ENCODE results near the gene SETD1B.
"Not testable (repeated sequence)": the region's sequence is repeated elsewhere in the genome, so short reads cannot be mapped to it uniquely, and the experiment has no call there.

SETD1B gene

DNA sequence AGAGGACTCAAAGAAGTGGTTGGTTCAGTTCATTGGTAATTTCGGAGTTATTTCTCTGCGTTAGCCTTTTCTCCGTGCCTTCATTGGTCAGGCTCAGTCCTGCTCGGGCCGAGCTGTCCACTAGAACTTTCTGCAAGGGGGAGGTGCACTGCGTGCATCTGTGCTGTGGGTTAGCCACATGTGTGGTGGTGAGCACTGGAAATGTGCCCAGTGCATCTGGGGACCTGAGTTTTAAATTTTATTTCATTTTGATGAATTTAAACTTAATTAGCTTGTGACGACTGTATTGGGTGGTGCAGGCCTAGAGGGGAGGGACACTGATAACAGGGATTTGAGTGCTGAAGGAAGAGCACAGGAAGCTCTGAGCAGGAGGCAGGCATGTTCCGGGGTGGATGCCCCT, 24.5 kb downstream of the SETD1B start:
- DNase-seq: no peak

GRCh38 chr12:121828826-121829225, 25.0 kb downstream of the SETD1B start:
- no peak for DNase-seq

DNA sequence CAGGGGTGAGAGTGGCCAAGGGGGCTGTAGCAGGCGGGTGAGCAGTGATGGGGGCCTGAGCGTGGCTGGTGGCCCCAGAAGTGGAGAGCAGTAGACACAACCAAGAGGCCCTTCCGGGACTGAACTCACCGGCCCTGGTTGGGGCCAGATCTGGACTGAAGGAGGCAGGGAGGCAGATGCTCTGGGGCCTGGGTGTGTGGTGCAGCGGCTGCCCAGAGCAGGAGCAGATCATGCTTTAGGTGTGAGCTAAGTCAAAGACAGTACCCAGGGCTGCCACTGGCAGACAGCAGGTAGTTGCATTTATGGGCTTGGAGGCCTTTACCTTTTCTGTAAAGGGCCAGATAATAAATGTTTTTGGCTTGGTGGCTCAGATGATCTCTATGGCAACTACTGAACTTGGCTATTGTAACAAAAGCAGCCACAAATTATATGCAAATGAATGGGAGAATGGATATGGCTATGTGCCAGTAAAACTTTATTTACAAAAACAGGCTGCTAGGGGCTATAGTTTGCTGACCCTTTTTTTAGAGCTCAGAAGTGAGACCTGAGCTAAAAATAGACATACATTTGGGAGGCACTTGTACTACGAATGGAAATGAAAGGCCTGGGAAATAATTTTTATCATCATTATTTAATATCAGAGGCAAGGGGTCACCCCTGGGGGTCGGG, 25.6 kb downstream of the SETD1B start:
- no peak for DNase-seq

GRCh38 chr12:121830134-121830533, 26.3 kb downstream of the SETD1B start:
- no peak for DNase-seq

DNA sequence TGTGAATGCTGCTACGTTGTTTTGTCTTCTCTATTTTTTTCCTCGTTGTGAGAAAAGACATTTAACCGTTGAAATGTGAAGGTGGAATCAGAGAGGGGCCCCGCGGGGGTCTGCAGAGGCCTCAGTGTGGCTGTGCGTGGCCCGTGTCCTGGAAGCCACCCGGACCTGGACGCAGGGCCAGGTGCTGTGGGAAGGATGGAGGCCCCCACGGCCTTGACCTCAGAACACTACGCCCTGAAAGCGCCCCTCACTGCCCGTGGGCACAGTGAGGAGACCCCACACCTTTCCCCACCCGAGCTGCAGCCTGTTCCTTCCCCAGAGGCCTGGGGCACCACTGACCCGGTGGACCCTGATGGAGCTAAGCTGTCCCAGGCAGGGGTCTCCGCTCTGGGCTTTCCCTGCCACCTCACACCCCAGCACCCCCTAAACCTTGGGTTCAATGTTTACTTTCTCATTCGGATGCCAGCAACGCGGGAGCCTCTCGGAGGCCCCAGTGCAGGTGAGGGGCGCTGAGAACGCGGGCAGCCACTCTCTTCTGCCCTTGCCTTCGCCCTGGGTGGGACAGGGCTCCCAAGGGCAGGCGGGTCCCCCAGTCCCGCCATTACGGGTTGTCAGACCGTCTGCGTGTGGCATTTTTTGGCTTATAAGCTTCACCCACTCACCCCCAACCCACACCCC, 26.9 kb downstream of the SETD1B start:
- DNase-seq: no peak

DNA sequence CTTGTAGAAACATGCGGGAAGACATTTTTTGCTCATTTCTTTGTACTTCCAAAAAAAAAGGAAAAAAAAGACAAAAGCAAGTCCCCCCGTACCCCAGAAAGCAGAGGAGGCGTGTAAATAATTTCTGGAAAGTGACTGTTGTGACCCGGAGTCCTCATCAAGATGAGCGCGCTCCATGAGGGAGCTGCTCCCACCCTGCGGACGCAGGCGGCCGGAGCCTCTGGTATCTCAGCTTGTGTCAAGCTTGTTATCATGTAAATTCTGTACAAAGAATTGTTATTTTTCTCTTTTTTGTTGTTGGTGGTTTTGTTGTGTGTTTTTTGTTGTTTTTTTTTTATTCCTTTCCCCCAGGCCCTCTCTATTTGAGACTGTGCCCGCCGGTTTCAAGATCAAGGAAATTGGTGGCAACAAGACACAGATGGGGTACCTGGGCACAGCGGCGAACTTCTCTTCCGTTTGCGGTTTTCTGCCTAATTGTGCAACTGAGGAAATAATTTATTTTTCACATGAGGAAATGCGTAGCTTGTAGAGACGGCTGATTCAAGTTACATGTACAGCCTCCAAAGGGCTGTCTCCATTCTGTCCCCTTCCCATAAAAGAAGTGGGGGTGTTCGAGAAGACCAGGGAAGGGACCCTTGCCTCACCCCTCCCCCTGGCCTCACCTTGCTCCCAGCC, 27.9 kb downstream of the SETD1B start:
- DNase-seq: no peak

- DNase-seq: no peak
Measured at GRCh38 chr12:121837680-121838079, 33.9 kb downstream of the SETD1B start.

GRCh38 chr12:121838126-121838525, 34.3 kb downstream of the SETD1B start:
- no peak for DNase-seq

GRCh38 chr12:121839106-121839992, 35.5 kb downstream of the SETD1B start:
- DNase-seq: peak; percentile 91

DNA sequence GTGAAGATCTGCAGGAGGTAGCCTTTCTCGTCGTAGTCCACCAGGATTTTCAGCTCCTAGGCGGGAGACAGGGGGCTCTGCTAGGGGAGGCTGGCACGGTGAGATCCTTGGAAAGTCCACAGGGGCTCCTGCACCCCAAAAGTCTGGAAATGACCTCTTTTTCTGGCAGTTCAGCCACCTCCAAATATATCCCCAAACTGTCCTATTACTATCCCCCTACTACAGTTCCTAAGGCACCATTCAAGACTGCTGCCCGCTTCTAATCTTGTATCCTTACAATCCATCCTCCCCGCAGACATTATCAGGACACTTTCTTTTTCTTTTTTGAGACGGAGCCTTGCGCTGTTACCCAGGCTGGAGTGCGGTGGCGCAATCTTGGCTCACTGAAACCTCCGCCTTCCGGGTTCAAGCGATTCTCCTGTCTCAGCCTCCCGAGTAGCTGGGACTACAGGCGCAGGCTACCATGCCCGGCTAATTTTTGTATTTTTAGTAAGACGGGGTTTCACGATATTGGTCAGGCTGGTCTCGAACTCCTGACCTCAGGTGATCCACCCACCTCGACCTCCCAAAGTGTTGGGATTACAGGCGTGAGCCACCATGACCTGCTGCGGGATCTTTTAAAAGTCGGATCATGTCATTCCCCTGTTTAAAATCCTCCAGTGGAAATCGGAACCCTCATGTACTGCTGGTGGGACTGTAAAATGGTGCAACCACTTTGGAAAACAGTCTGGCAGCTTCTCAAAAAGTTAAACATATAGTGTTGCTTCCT, 36.4 kb downstream of the SETD1B start:
- DNase-seq: no peak

DNA sequence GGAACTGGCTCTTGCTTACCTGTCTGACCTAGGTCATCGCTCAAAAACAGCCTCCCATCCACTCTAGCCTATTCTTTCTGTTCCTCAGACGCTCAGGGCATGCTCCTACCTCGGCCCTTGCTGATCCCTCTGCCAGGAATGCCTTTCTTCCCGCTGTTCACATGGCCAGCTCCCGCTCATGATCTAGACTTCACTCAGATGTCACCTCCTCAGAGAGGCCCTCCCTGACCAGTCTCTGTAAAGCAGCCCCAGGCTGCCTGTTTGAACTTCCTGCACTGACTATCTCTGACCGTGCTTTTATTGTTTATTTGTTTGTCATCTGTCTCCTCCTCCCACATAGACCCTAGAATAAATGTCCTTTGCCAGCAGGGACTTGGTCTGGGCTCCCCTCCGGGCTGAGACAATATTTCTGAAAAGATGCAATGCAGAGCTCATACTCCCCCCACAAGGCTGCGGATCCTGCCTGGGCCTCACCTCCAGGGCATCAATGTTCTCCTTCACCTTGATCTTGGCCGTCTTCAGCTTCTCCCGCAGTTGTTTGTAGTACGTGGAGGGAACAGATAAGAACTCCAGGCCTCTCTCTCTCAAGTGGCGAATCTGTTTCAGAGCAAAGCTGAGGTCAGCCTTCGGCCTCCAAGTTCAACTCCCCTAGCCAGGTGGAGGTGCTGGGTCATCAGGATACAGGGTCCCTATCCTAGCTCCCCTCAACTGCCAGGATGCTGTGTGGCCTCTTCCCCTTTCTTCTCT, 39.6 kb downstream of the SETD1B start:
- no peak for DNase-seq

DNA sequence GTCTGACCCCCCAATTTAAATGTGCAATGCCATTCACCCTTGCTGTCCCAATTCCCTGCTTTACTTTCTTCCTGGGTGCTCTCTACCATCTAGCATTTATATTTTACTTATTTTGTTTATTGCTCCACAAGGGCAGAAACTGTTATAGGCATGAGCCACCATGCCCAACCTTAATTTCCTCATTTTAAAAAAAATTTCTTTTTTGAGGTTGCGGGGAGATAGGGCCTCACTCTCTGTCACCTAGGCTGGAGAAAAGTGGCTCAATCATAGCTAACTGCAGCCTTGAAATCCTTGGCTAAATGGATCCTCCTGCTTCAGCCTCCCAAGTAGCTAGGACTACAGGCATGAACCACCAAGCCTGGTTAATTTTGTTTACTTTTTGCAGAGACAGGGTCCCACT, 41.9 kb downstream of the SETD1B start:
- no peak for DNase-seq

- no peak for DNase-seq
Measured at GRCh38 chr12:121849211-121849610, 45.4 kb downstream of the SETD1B start.

- no peak for DNase-seq
Measured at GRCh38 chr12:121849665-121850064, 45.9 kb downstream of the SETD1B start.

- not testable (repeated sequence) for DNase-seq
Measured at GRCh38 chr12:121852392-121852791, 48.6 kb downstream of the SETD1B start.

- no peak for DNase-seq
Measured at GRCh38 chr12:121857322-121858246, 53.8 kb downstream of the SETD1B start.

DNA sequence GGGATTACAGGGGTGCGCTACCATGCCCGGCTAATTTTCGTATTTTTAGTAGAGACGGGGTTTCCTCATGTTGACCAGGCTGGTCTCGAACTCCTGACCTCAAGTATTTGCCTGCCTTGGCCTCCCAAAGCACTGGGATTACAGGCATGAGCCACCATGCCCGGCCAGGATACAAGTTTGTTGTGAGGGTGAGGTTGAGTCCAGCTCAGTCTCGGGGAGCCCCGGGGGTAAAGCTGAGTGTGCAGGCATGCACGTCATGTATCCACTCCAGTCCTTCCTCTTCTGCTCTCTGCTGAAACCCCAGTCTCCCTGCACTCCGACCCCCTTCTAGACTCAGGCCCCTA, 54.5 kb downstream of the SETD1B start:
- DNase-seq: no peak

DNA sequence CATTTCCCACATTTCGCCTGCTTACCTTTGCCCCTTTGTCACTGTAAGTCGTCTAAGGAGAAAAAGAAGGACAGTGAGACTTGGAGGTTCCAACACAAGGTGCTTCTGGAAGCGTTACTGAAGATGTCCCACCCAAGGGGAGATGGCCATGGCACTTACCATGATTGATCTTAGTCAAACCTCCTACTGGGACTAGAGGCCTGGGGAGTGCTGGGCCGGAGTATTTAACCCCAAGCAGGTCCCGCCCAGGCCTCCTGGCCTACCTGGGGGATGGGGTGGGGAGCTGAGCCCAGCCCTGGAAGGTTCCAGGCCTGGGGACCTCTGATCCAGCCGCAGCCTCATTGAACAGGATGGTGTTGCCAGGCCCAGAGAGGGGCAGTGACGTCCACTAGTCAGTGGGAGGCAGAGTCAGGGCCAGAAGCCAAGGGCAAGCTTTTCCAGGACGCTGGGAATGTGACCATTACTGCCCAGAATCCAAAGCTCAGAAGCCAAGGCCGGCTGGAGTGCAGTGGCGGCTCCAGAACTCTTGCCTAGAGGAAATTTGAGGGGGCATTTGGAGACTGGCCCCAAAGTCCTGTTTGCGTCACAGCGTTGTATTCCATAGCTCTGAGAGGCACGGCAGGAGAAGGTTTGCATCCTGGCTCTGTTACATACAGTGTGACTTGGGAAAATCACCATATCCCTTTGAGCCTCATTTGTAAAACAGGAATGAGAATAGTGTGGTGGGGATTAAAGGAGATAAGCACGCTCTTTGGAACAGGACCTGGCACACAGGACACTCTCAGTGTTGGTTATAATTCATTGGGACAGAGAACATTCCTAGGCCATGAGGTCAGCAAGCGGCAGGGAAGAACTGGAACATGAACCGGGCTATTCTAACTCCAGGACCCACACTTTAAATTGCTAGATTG, 55.1 kb downstream of the SETD1B start, which contains the start of gene HPD:
TSS of gene HPD (minus strand) at position 198 of the 911 bp plus-strand sequence. CDS start at position 162, 36 bp downstream.
- no peak for DNase-seq

DNA sequence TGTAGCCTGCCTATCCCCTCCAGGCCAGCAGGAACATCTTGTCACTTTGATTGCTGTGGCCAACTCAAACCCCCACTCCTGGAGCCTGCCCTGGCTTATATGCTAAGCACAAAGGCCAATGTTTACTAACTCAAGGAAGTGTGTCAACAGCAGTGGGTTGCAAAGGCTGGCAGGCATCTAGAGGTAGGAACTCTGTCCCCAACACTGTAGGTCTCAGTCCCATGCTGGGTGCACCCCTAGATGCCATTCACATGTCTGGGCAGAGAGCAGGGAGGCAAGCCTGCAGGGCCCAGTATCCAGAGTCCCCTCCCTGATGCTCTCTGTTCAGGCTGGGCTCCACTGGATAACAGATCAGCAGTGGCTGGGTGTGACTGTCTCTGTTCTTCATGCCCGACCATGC, 56.4 kb downstream of the SETD1B start:
- DNase-seq: no peak
